Measurements from ENCODE around the gene OAS1. TPM values are rescaled to one million over a fixed set of nuclear protein-coding genes. Genes with fewer than 3 reads are reported as not detected.
A peak's percentile ranks its signal among the peaks of the same experiment; 100 is the strongest.

Gene OAS1
- total RNA-seq, 2 donors from 2014 or later, result 16.0 to 16.2 TPM

GRCh38 chr12:112879191-112879705, 27.5 kb upstream of the OAS1 start:
- DNase-seq, result no peak
- Mint-ChIP-seq H3K4me1 (peaks cover 4% of the 10 kb centered on the region), H3K36me3 (ENCODE audit: low read depth) (peaks cover 2% of the 10 kb centered on the region), H3K27me3 (peaks cover 68% of the 10 kb centered on the region), H3K4me3 (no peak overlapping the region), H3K27ac (no peak overlapping the region)
- no peak for ATAC-seq
- H3K9me3 ChIP-seq (ENCODE audit: control insufficient read depth, low read length, poor library complexity, severe bottlenecking), result no peaks in the 10 kb centered on the region

- no peak for DNase-seq
- H3K9me3 ChIP-seq (ENCODE audit: control insufficient read depth, low read length, poor library complexity, severe bottlenecking), result no peaks in the 10 kb centered on the region
- peaks cover 4% of the 10 kb centered on the region for H3K4me1 Mint-ChIP-seq
- no peak for ATAC-seq
- H3K27ac Mint-ChIP-seq, result no peak overlapping the region
- peaks cover 45% of the 10 kb centered on the region for H3K27me3 Mint-ChIP-seq
- no peak overlapping the region for H3K4me3 Mint-ChIP-seq
- peaks cover 2% of the 10 kb centered on the region for H3K36me3 Mint-ChIP-seq (ENCODE audit: low read depth)
Measured at GRCh38 chr12:112881602-112882001, 25.2 kb upstream of the OAS1 start.

GRCh38 chr12:112885236-112885635, 21.5 kb upstream of the OAS1 start:
- Mint-ChIP-seq H3K4me3 (no peak overlapping the region), H3K27me3 (peaks cover 31% of the 10 kb centered on the region), H3K27ac (no peak overlapping the region), H3K36me3 (ENCODE audit: low read depth) (no peaks in the 10 kb centered on the region), H3K4me1 (no peaks in the 10 kb centered on the region)
- H3K9me3 ChIP-seq (ENCODE audit: control insufficient read depth, low read length, poor library complexity, severe bottlenecking), result no peaks in the 10 kb centered on the region
- DNase-seq (no peak), ATAC-seq (no peak)

- no peak for DNase-seq
- no peak overlapping the region for H3K27ac Mint-ChIP-seq
- H3K4me1 Mint-ChIP-seq, result no peaks in the 10 kb centered on the region
- peaks cover 20% of the 10 kb centered on the region for H3K27me3 Mint-ChIP-seq
- H3K9me3 ChIP-seq (ENCODE audit: control insufficient read depth, low read length, poor library complexity, severe bottlenecking), result no peaks in the 10 kb centered on the region
- no peak overlapping the region for H3K4me3 Mint-ChIP-seq
- no peaks in the 10 kb centered on the region for H3K36me3 Mint-ChIP-seq (ENCODE audit: low read depth)
- ATAC-seq, result no peak
Measured at GRCh38 chr12:112887550-112887949, 19.2 kb upstream of the OAS1 start.

- no peak overlapping the region for H3K27ac Mint-ChIP-seq
- no peaks in the 10 kb centered on the region for H3K4me1 Mint-ChIP-seq
- ATAC-seq, result no peak
Measured at GRCh38 chr12:112891093-112892024, 15.4 kb upstream of the OAS1 start.

GRCh38 chr12:112892856-112893255, 13.9 kb upstream of the OAS1 start:
- H3K36me3 Mint-ChIP-seq (ENCODE audit: low read depth), result peaks cover 4% of the 10 kb centered on the region
- no peaks in the 10 kb centered on the region for H3K4me1 Mint-ChIP-seq
- H3K27ac Mint-ChIP-seq, result no peak overlapping the region
- no peak overlapping the region for H3K4me3 Mint-ChIP-seq
- DNase-seq, result no peak
- no peak for ATAC-seq
- H3K9me3 ChIP-seq (ENCODE audit: control insufficient read depth, low read length, poor library complexity, severe bottlenecking), result no peaks in the 10 kb centered on the region
- H3K27me3 Mint-ChIP-seq, result peaks cover 30% of the 10 kb centered on the region

More at GRCh38 chr12:112891093-112892024, 15.4 kb upstream of the OAS1 start:
- H3K9me3 ChIP-seq (ENCODE audit: control insufficient read depth, low read length, poor library complexity, severe bottlenecking), result no peaks in the 10 kb centered on the region
- no peak for DNase-seq
- H3K27me3 Mint-ChIP-seq, result peaks cover 19% of the 10 kb centered on the region
- no peak overlapping the region for H3K4me3 Mint-ChIP-seq
- H3K36me3 Mint-ChIP-seq (ENCODE audit: low read depth), result no peaks in the 10 kb centered on the region

- ATAC-seq (no peak), DNase-seq (no peak)
- no peaks in the 10 kb centered on the region for H3K9me3 ChIP-seq (ENCODE audit: control insufficient read depth, low read length, poor library complexity, severe bottlenecking)
- no peak overlapping the region for H3K4me3 Mint-ChIP-seq
- H3K27me3 Mint-ChIP-seq, result peaks cover 39% of the 10 kb centered on the region
- no peaks in the 10 kb centered on the region for H3K4me1 Mint-ChIP-seq
- no peak overlapping the region for H3K27ac Mint-ChIP-seq
- peaks cover 4% of the 10 kb centered on the region for H3K36me3 Mint-ChIP-seq (ENCODE audit: low read depth)
Measured at GRCh38 chr12:112894128-112894527, 12.6 kb upstream of the OAS1 start.

- Mint-ChIP-seq H3K27me3 (peaks cover 33% of the 10 kb centered on the region), H3K4me3 (no peak overlapping the region), H3K27ac (no peak overlapping the region), H3K36me3 (ENCODE audit: low read depth) (peaks cover 4% of the 10 kb centered on the region), H3K4me1 (peaks cover 12% of the 10 kb centered on the region)
- H3K9me3 ChIP-seq (ENCODE audit: control insufficient read depth, low read length, poor library complexity, severe bottlenecking), result no peaks in the 10 kb centered on the region
- ATAC-seq, result no peak
- DNase-seq, result no peak
Measured at GRCh38 chr12:112898380-112898779, 8.4 kb upstream of the OAS1 start.

- Mint-ChIP-seq H3K36me3 (ENCODE audit: low read depth) (peaks cover 4% of the 10 kb centered on the region), H3K4me3 (no peak overlapping the region), H3K27ac (no peak overlapping the region), H3K27me3 (peaks cover 33% of the 10 kb centered on the region), H3K4me1 (peaks cover 23% of the 10 kb centered on the region)
- DNase-seq (no peak), ATAC-seq (peak; percentile 69)
- H3K9me3 ChIP-seq (ENCODE audit: control insufficient read depth, low read length, poor library complexity, severe bottlenecking), result no peaks in the 10 kb centered on the region
Measured at GRCh38 chr12:112900298-112901145, 6.2 kb upstream of the OAS1 start.

- peaks cover 4% of the 10 kb centered on the region for H3K36me3 Mint-ChIP-seq (ENCODE audit: low read depth)
- no peak overlapping the region for H3K4me3 Mint-ChIP-seq
- no peak for ATAC-seq
Measured at GRCh38 chr12:112901271-112901670, 5.5 kb upstream of the OAS1 start.

GRCh38 chr12:112904571-112904970, 2.2 kb upstream of the OAS1 start:
- Mint-ChIP-seq H3K27me3 (no peaks in the 10 kb centered on the region), H3K4me1 (peaks cover 55% of the 10 kb centered on the region), H3K36me3 (ENCODE audit: low read depth) (no peaks in the 10 kb centered on the region), H3K27ac (peak overlapping the region; percentile 93), H3K4me3 (peak overlapping the region; percentile 5)
- DNase-seq (no peak), ATAC-seq (no peak)
- no peaks in the 10 kb centered on the region for H3K9me3 ChIP-seq (ENCODE audit: control insufficient read depth, low read length, poor library complexity, severe bottlenecking)

More at GRCh38 chr12:112901271-112901670, 5.5 kb upstream of the OAS1 start:
- DNase-seq, result no peak
- H3K9me3 ChIP-seq (ENCODE audit: control insufficient read depth, low read length, poor library complexity, severe bottlenecking), result no peaks in the 10 kb centered on the region
- H3K4me1 Mint-ChIP-seq, result peaks cover 24% of the 10 kb centered on the region
- H3K27me3 Mint-ChIP-seq, result peaks cover 28% of the 10 kb centered on the region
- no peak overlapping the region for H3K27ac Mint-ChIP-seq

- no peak for ATAC-seq
- Mint-ChIP-seq H3K27me3 (no peaks in the 10 kb centered on the region), H3K27ac (peak overlapping the region; percentile 93), H3K36me3 (ENCODE audit: low read depth) (peaks cover 2% of the 10 kb centered on the region), H3K4me1 (peaks cover 61% of the 10 kb centered on the region), H3K4me3 (peak overlapping the region; percentile 71)
- no peaks in the 10 kb centered on the region for H3K9me3 ChIP-seq (ENCODE audit: control insufficient read depth, low read length, poor library complexity, severe bottlenecking)
- DNase-seq, result no peak
Measured at GRCh38 chr12:112905451-112906089, 1.2 kb upstream of the OAS1 start.

Measured in T-helper 17 cell (primary cell).